Activated CD4-positive, alpha-beta T cell treated with anti-CD3 and anti-CD28 coated beads for 1 hour (primary cell): ENCODE measurements around the gene ATF7IP2.

Source experiments
- DNase-seq: peaks from one replicate; pipeline ENCODE4 v3.0.0-alpha.2; 2020

ATF7IP2 gene

GRCh38 chr16:10518479-10519041, 132.7 kb downstream of the ATF7IP2 start:
- DNase-seq = no peak

GRCh38 chr16:10519297-10519696, 133.4 kb downstream of the ATF7IP2 start:
- DNase-seq = no peak

DNA sequence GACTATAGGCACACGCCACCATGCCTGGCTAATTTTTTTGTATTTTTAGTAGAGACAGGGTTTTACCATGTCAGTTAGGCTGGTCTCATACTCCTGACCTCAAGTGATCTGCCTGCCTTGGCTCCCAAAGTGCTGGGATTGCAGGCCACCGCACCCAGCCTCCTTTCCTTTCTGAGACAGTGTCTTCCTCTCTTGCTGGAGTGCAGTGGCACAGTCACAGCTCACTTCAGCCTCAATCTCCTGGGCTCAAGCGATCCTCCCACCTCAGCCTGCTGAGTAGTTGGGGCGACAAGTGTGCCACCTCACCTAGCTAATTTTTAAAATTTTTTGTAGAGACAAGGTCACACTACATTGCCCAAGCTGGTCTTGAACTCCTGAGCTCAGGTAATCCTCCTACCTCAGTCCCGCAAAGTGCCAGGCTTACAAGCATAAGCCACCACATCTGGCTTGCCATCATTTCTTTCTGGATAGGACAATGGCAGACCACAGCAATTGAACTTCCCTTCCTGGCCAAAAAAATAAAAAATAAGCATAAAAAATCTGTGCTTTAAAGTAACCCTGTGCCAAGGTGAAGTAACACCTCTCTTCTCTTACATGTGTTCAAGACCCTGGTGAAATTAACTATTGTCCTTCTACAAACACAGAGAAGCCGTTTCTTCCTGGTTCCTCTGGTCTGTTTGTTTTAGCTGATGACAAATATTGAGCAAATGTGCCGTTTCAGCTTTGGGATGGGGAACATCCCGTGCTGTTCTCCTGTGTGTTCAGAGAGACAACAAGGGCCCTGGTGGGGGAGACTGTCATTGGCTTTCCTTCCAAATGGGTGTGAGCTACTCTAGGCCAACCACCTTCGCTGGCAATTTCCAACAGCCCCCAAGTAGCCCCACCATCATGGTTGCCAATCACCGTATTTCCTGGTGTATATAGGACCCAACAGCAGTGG, 134.3 kb downstream of the ATF7IP2 start:
- no peak for DNase-seq

- DNase-seq = no peak
Observed at GRCh38 chr16:10520869-10521578, 135.2 kb downstream of the ATF7IP2 start.

- no peak for DNase-seq
Observed at GRCh38 chr16:10521681-10522274, 135.9 kb downstream of the ATF7IP2 start.

DNA sequence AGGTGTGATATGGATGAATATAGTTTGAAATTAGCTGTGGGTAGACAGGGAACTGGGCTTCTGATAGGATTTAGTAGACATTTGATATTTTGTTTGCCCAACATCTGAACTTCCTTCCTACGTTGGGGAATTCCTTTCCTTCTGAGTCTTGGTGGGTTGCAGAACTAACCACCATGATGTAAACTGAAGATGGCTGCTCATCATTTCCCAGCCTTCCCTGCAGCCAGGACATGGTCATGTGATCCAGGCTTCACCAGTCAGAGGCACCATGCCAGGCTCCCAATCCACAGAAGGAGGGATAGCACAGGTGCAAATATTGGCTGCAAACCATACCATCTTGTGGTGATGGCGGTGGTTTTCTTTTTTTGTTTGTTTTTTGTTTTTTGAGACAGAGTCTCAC, 137.1 kb downstream of the ATF7IP2 start:
- DNase-seq = no peak

GRCh38 chr16:10525214-10525825, 139.5 kb downstream of the ATF7IP2 start:
- DNase-seq = no peak

- DNase-seq = no peak
Observed at GRCh38 chr16:10526962-10527361, 141.1 kb downstream of the ATF7IP2 start.

- DNase-seq = no peak
Observed at GRCh38 chr16:10528635-10529034, 142.8 kb downstream of the ATF7IP2 start.

GRCh38 chr16:10529895-10530669, 144.2 kb downstream of the ATF7IP2 start:
- no peak for DNase-seq

GRCh38 chr16:10530685-10531084, 144.8 kb downstream of the ATF7IP2 start:
- no peak for DNase-seq

DNA sequence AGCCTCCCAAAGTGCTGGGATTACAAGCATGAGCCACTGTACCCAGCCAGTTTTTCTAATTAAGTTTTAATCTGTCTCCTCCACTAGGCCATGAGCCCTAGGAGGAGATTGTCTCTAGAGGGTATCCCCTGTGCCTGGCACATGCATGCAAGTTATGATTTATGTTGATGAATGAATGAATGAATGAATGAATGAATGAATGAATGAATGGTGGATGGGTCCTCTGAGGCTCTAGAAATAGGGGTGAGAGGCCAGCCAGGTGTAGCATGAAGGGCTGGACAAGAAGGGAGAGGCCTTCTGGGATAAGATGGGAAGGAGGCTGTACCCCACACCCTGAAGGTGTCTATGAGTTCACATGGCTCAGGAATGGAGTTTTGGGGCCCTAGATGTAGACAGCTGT, 145.7 kb downstream of the ATF7IP2 start:
- no peak for DNase-seq
